Sigmoid colon (tissue), 7 donors: ENCODE data around the gene CLCN3. TPM values are rescaled to one million over a fixed set of nuclear protein-coding genes. Genes with fewer than 3 reads are reported as not detected.
"Not testable (repeated sequence)": the region's sequence is repeated elsewhere in the genome, so short reads cannot be mapped to it uniquely, and the experiment has no call there.

ENCODE experiments used
- DNase-seq: peaks from one replicate; pipeline ENCODE4 v3.0.0-alpha.2; 2019
- H3K27ac ChIP-seq, 4 donors: fragments of 200-600 bp; sonication (generic); one replicate each; pipeline ENCODE4 v1.5.1; 2016 to 2019; ENCODE audit warnings: mild to moderate bottlenecking in 1 of 4
- H3K27me3 ChIP-seq, 3 donors: fragments of 200-600 bp; sonication (generic); one replicate each; pipeline ENCODE4 v1.5.1; 2019; ENCODE audit warnings: mild to moderate bottlenecking in 1 of 3
- H3K36me3 ChIP-seq, 4 donors: fragments of 200-600 bp; sonication (generic); one replicate each; pipeline ENCODE4 v1.5.1; 2016 to 2019
- H3K4me1 ChIP-seq, 4 donors: fragments of 200-600 bp; sonication (generic); one replicate each; pipeline ENCODE4 v1.5.1; 2017 to 2019
- H3K4me3 ChIP-seq, 4 donors: fragments of 200-600 bp; sonication (generic); one replicate each; pipeline ENCODE4 v1.5.1; 2017 to 2019; ENCODE audit warnings: mild to moderate bottlenecking in 2 of 4, moderate library complexity in 1 of 4
- H3K9me3 ChIP-seq, 4 donors: fragments of 200-600 bp in 3 of 4; sonication (generic) in 3 of 4; one replicate each; pipeline versions ENCODE4 v1.5.1 to v1.6.1; 2013 to 2019
- CTCF ChIP-seq, 4 experiments: fragments of 450-650 bp in 3 of 4; fragments of 200-600 bp in 1 of 4; IDR thresholded peaks; one replicate each; pipeline ENCODE4 v1.5.1; 2016 to 2019; ENCODE audit warnings: antibody characterized with exemption in 4 of 4, mild to moderate bottlenecking in 3 of 4, moderate library complexity in 2 of 4
- EP300 ChIP-seq, 4 donors: sonication (generic); formaldehyde crosslinking; IDR thresholded peaks; one replicate each; pipeline ENCODE4 v1.6.1; 2017; ENCODE audit warnings: antibody characterized with exemption in 4 of 4
- POLR2A ChIP-seq, 2 donors: fragments of 450-650 bp; IDR thresholded peaks; one replicate each; pipeline ENCODE4 v1.6.1; 2016; ENCODE audit warnings: antibody characterized with exemption in 2 of 2, mild to moderate bottlenecking in 2 of 2, moderate library complexity in 2 of 2
- POLR2AphosphoS5 ChIP-seq, 4 donors: sonication (generic); formaldehyde crosslinking; IDR thresholded peaks; one replicate each; pipeline ENCODE4 v1.6.1; 2017; ENCODE audit warnings: antibody characterized with exemption in 4 of 4
- WGBS, 2 donors: extraction: QIAGEN DNeasy Blood & Tissue Kit; methylation state at CpG; one replicate each; pipeline ENCODE4 v1.1.7; 2013; 5-methylcytosine and 5-hydroxymethylcytosine counted together
- intact Hi-C: fragments of 100-400 bp; cut with DNase I; formaldehyde crosslinking; loops from one replicate; pipeline ENCODE4 v1.15.1; 2023
- polyA plus RNA-seq, 3 donors: library from polyadenylated mRNA; stranded (reverse); fragments of 200-250 nt; gene quantifications; one replicate each; pipeline ENCODE4 v1.2.3, GENCODE V29; 2013
- total RNA-seq, 4 donors: library from RNA; depleted of rRNA; stranded (reverse); fragments of >200 nt; gene quantifications; one replicate each; pipeline ENCODE4 v1.1.0, GENCODE V29; 2016
- donor health status: healthy with polysubstance abuse.
- donor health status: Bipolar disorder and iron deficiency.
- donor health status: healthy.

Gene CLCN3
- total and polyA plus RNA-seq, 7 donors: 8.6 to 37.1 (median 16.0) TPM

GRCh38 chr4:169766741-169767140, 146.4 kb downstream of the CLCN3 start:
- no peak for TF ChIP-seq POLR2AphosphoS5 (IDR thresholded peaks at IDR 0.05)
- no peak for TF ChIP-seq POLR2A (IDR thresholded peaks at IDR 0.05)
- no peak for TF ChIP-seq EP300 (IDR thresholded peaks at IDR 0.05)
- TF ChIP-seq CTCF (IDR thresholded peaks at IDR 0.05): no peak
- Histone ChIP-seq H3K9me3 (no peaks in the 10 kb centered on the region), H3K27me3 (no peaks in the 10 kb centered on the region), H3K36me3 (no peaks in the 10 kb centered on the region), H3K4me3 (no peak overlapping the region), H3K27ac (no peak overlapping the region), H3K4me1 (no peaks in the 10 kb centered on the region)
- intact Hi-C loops: no loop called here
- no peak for DNase-seq
- 69 to 83% methylated on average over 3 of the region's 3 CpGs for WGBS, 2 donors

GRCh38 chr4:169768385-169768784, 148.0 kb downstream of the CLCN3 start:
- Histone ChIP-seq H3K4me1 (no peaks in the 10 kb centered on the region), H3K4me3 (no peak overlapping the region), H3K9me3 (no peaks in the 10 kb centered on the region), H3K36me3 (no peaks in the 10 kb centered on the region), H3K27ac (no peak overlapping the region), H3K27me3 (no peaks in the 10 kb centered on the region)
- DNase-seq: no peak
- 92 to 94% methylated on average over 3 of the region's 3 CpGs for WGBS, 2 donors
- TF ChIP-seq POLR2AphosphoS5 (IDR thresholded peaks at IDR 0.05): no peak
- intact Hi-C loops: no loop called here

- Histone ChIP-seq H3K4me1 (peaks cover 0 to 6% (median 5%) of the 10 kb centered on the region in 4 donors), H3K9me3 (no peaks in the 10 kb centered on the region), H3K27me3 (peaks cover 7 to 13% (median 11%) of the 10 kb centered on the region in 3 donors), H3K36me3 (no peaks in the 10 kb centered on the region), H3K4me3 (no peak overlapping the region), H3K27ac (no peak overlapping the region)
- TF ChIP-seq POLR2AphosphoS5 (IDR thresholded peaks at IDR 0.05) (no peak), EP300 (IDR thresholded peaks at IDR 0.05) (no peak), POLR2A (IDR thresholded peaks at IDR 0.05) (no peak), CTCF (IDR thresholded peaks at IDR 0.05) (no peak)
- DNase-seq: no peak
- intact Hi-C loops: no loop called here
Measured at GRCh38 chr4:169770416-169770815, 150.0 kb downstream of the CLCN3 start.

DNA sequence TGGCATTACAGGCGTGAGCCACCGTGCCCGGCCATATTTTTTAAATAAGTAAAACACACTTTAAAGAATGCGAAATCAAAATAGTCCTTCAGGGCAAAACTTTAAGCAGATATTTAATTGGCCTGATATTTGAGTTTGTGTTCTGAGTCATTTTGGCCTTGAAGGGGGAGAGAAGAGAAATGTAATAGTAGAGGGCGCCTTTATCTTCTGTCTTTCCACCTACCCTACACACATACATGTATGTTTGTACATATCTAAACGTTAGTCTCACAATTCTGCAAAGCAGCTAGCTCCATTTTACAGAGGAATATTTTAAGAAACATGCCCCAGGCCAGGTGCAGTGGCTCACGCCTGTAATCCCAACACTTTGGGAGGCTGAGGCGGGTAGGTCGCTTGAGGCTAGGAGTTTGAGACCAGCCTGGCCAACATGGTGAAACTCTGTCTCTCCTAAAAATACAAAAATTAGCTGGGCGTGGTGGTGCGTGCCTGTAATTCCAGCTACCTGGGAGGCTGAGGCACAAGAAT, 151.2 kb downstream of the CLCN3 start:
- WGBS, 2 donors: 86 to 91% methylated on average over 11 of the region's 11 CpGs
- peaks cover 7 to 23% (median 17%) of the 10 kb centered on the region in 3 donors for H3K27me3 ChIP-seq
- H3K27ac ChIP-seq, H3K36me3 ChIP-seq, intact Hi-C loops, DNase-seq, H3K9me3 ChIP-seq, H3K4me1 ChIP-seq, H3K4me3 ChIP-seq: not testable (repeated sequence)

Other genes starting within 250 kb of the CLCN3 start
- gene NEK1, start 8.0 kb upstream of the CLCN3 start, total RNA-seq: 10 to 100 TPM; 16.1 to 19.1 (median 17.0) TPM
- 1 to 10 TPM; 3.9 to 4.8 (median 4.2) TPM for gene NEK1, start 8.0 kb upstream of the CLCN3 start, polyA plus RNA-seq
- 10 to 100 TPM; 22.7 to 70.3 (median 52.0) TPM for gene HPF1, start 137.4 kb downstream of the CLCN3 start, total RNA-seq
- 10 to 100 TPM; 15.7 to 25.8 (median 20.8) TPM for gene HPF1, start 137.4 kb downstream of the CLCN3 start, polyA plus RNA-seq